ENCODE results near the gene TUBD1.

DNA sequence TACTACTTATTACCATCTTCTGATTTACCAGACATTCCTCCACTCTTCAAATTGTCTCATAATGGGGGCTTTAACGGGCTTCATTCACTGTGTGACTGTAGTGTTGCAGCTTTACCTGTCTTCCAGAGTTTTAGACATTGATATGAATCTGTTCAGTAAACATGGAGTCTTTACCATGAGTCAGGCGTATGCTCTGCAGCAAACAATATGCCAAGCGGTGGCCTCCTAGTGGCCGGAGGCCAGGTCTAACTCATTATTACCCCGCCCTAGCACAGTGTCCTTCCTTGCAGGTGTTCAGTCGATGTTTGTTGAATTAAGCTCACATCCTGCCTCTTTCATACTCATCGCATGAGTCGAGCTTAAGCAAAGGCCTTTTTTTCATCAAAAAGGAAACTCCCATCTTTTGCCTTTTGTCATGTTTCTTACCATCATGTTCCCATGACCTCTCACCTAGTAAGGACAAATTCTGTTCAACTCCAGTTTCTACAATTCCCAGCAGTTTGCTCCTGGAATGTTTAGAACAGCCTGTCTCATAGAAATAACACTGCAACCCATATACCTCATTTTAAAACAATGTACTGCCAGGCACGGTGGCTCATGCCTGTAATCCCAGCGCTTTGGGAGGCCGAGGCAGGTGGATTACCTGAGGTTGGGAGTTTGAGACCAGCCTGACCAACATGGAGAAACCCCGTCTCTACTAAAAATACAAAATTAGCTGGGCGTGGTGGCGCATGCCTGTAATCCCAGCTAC is 39.4 kb downstream of the TUBD1 start:
- TF ChIP-seq, protein P1, sequence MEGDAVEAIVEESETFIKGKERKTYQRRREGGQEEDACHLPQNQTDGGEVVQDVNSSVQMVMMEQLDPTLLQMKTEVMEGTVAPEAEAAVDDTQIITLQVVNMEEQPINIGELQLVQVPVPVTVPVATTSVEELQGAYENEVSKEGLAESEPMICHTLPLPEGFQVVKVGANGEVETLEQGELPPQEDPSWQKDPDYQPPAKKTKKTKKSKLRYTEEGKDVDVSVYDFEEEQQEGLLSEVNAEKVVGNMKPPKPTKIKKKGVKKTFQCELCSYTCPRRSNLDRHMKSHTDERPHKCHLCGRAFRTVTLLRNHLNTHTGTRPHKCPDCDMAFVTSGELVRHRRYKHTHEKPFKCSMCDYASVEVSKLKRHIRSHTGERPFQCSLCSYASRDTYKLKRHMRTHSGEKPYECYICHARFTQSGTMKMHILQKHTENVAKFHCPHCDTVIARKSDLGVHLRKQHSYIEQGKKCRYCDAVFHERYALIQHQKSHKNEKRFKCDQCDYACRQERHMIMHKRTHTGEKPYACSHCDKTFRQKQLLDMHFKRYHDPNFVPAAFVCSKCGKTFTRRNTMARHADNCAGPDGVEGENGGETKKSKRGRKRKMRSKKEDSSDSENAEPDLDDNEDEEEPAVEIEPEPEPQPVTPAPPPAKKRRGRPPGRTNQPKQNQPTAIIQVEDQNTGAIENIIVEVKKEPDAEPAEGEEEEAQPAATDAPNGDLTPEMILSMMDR (IDR thresholded peaks at IDR 0.05): peak; percentile 82
- peak; percentile 66; the same call in 1 of the 2 replicates for TF ChIP-seq POLR2AphosphoS5 (IDR thresholded peaks at IDR 0.05; ENCODE audit: low read depth, low read length)
- TF ChIP-seq, protein P2, sequence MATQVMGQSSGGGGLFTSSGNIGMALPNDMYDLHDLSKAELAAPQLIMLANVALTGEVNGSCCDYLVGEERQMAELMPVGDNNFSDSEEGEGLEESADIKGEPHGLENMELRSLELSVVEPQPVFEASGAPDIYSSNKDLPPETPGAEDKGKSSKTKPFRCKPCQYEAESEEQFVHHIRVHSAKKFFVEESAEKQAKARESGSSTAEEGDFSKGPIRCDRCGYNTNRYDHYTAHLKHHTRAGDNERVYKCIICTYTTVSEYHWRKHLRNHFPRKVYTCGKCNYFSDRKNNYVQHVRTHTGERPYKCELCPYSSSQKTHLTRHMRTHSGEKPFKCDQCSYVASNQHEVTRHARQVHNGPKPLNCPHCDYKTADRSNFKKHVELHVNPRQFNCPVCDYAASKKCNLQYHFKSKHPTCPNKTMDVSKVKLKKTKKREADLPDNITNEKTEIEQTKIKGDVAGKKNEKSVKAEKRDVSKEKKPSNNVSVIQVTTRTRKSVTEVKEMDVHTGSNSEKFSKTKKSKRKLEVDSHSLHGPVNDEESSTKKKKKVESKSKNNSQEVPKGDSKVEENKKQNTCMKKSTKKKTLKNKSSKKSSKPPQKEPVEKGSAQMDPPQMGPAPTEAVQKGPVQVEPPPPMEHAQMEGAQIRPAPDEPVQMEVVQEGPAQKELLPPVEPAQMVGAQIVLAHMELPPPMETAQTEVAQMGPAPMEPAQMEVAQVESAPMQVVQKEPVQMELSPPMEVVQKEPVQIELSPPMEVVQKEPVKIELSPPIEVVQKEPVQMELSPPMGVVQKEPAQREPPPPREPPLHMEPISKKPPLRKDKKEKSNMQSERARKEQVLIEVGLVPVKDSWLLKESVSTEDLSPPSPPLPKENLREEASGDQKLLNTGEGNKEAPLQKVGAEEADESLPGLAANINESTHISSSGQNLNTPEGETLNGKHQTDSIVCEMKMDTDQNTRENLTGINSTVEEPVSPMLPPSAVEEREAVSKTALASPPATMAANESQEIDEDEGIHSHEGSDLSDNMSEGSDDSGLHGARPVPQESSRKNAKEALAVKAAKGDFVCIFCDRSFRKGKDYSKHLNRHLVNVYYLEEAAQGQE (IDR thresholded peaks at IDR 0.05; ENCODE audit: insufficient read depth in 1 of 2, low read depth in 2 of 2, low read length in 1 of 2): no peak
- no peak for TF ChIP-seq SIN3A (IDR thresholded peaks at IDR 0.05; ENCODE audit: borderline replicate concordance, insufficient read depth, low read depth, low read length)

All from Panc1 (cell line).